ENCODE measurements around the gene GASK1A.

DNA sequence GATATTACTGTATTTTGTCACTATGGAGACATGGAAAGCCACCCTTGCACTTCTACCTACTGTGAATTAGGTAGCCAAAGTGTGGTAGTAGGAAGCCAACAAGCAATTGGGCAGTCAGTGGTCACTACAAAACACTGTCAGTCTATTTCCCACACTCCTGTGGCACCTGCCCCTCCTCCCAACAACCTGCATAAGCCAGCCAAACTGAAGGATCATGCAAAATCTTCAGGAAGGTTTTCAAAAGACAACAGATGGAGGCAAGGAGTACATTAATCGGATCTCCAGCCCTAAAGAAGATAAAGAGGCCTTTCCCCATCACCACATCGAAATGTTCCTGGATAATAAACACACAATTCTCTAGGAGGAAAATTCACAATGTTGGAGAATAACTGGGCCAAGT lies 114.9 kb downstream of the GASK1A start:
- TF ChIP-seq, protein P1, sequence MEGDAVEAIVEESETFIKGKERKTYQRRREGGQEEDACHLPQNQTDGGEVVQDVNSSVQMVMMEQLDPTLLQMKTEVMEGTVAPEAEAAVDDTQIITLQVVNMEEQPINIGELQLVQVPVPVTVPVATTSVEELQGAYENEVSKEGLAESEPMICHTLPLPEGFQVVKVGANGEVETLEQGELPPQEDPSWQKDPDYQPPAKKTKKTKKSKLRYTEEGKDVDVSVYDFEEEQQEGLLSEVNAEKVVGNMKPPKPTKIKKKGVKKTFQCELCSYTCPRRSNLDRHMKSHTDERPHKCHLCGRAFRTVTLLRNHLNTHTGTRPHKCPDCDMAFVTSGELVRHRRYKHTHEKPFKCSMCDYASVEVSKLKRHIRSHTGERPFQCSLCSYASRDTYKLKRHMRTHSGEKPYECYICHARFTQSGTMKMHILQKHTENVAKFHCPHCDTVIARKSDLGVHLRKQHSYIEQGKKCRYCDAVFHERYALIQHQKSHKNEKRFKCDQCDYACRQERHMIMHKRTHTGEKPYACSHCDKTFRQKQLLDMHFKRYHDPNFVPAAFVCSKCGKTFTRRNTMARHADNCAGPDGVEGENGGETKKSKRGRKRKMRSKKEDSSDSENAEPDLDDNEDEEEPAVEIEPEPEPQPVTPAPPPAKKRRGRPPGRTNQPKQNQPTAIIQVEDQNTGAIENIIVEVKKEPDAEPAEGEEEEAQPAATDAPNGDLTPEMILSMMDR (IDR thresholded peaks at IDR 0.05): no peak
- no peak for TF ChIP-seq POLR2A (IDR thresholded peaks at IDR 0.05)
